PC-9 (cell line): Measurements from ENCODE around the gene RAB40B.

Source experiments
- CTCF ChIP-seq: fragments of 200-600 bp; sonication (generic); conservative IDR thresholded peaks from 2 replicates; pipeline ENCODE4 v1.6.1; 2017; ENCODE audit warnings: mixed run types, antibody characterized with exemption, mild to moderate bottlenecking, moderate library complexity
- EZH2 ChIP-seq: fragments of 200-600 bp; sonication (generic); IDR thresholded peaks from 2 replicates; pipeline ENCODE4 v1.8.0; 2017; ENCODE audit warnings: antibody characterized with exemption, low read depth

- no peak for TF ChIP-seq CTCF
- TF ChIP-seq EZH2 = no peak
Observed at GRCh38 chr17:82616021-82616711, 82.3 kb downstream of the RAB40B start.
